Transverse colon (tissue), 4 donors: ENCODE data around the gene PTPRD.

Source experiments
- POLR2A ChIP-seq: fragments of 450-650 bp; IDR thresholded peaks from one replicate; pipeline ENCODE4 v1.6.1; 2016; ENCODE audit warnings: antibody characterized with exemption, mild to moderate bottlenecking, moderate library complexity
- POLR2AphosphoS5 ChIP-seq, 3 donors: sonication (generic); formaldehyde crosslinking; IDR thresholded peaks; one replicate each; pipeline ENCODE4 v1.6.1; 2016; ENCODE audit warnings: antibody characterized with exemption in 3 of 3
- TF ChIP-seq, protein P1 (sequence below), 5 experiments: fragments of 200-600 bp in 3 of 5; fragments of 450-650 bp in 2 of 5; sonication (generic) in 3 of 5; IDR thresholded peaks; 1 replicate in 2 of 5; 2 replicates in 3 of 5; pipeline ENCODE4 v1.5.1; 2016 to 2017; ENCODE audit warnings: antibody characterized with exemption in 5 of 5, inconsistent platforms in 3 of 5, mild to moderate bottlenecking in 2 of 5, moderate library complexity in 1 of 5

- TF ChIP-seq, protein P1, sequence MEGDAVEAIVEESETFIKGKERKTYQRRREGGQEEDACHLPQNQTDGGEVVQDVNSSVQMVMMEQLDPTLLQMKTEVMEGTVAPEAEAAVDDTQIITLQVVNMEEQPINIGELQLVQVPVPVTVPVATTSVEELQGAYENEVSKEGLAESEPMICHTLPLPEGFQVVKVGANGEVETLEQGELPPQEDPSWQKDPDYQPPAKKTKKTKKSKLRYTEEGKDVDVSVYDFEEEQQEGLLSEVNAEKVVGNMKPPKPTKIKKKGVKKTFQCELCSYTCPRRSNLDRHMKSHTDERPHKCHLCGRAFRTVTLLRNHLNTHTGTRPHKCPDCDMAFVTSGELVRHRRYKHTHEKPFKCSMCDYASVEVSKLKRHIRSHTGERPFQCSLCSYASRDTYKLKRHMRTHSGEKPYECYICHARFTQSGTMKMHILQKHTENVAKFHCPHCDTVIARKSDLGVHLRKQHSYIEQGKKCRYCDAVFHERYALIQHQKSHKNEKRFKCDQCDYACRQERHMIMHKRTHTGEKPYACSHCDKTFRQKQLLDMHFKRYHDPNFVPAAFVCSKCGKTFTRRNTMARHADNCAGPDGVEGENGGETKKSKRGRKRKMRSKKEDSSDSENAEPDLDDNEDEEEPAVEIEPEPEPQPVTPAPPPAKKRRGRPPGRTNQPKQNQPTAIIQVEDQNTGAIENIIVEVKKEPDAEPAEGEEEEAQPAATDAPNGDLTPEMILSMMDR (IDR thresholded peaks at IDR 0.05), result no peak
- TF ChIP-seq POLR2A, result no peak
- no peak for TF ChIP-seq POLR2AphosphoS5 (IDR thresholded peaks at IDR 0.05)
Observed at GRCh38 chr9:8723195-8723594, 1889.6 kb downstream of the PTPRD start.
